ENCODE data around the gene ZNF407. TPM values are rescaled to one million over a fixed set of nuclear protein-coding genes. Genes with fewer than 3 reads are reported as not detected.

Gene ZNF407
- total and polyA plus RNA-seq, 12 donors = 2.5 to 14.9 (median 12.7) TPM

- H3K9me3 ChIP-seq = no peaks in the 10 kb centered on the region
- peaks cover 0 to 4% (median 0%) of the 10 kb centered on the region in 9 donors for H3K4me1 ChIP-seq
- H3K27ac ChIP-seq = no peak overlapping the region
- 66 to 72% methylated on average over 2 of the region's 2 CpGs for WGBS, 2 donors
- DNase-seq (no peak), ATAC-seq (no peak)
- intact Hi-C loops (cut with DNase I) = loop anchor here (5.0 to 10.0 kb wide), 14 partner anchors 52 to 1693 kb away; no protein-coding TSS in a partner anchor
- no peak overlapping the region for H3K4me3 ChIP-seq
- TF ChIP-seq CTCF (IDR thresholded peaks at IDR 0.05) = peak in 6 of 9 donors; percentile 18 to 53 (median 38)
- no peaks in the 10 kb centered on the region for H3K27me3 ChIP-seq
- H3K36me3 ChIP-seq = no peaks in the 10 kb centered on the region
Observed at GRCh38 chr18:74654638-74655037, 57.0 kb downstream of the ZNF407 start.

- Histone ChIP-seq H3K4me3 (no peak overlapping the region), H3K36me3 (peaks cover 0 to 21% (median 0%) of the 10 kb centered on the region in 9 donors), H3K27ac (no peak overlapping the region), H3K27me3 (no peaks in the 10 kb centered on the region), H3K4me1 (peaks cover 0 to 6% (median 0%) of the 10 kb centered on the region in 9 donors), H3K9me3 (no peaks in the 10 kb centered on the region)
- 87% methylated on average over 2 of the region's 2 CpGs for whole genome bisulfite sequencing, 2 donors
- intact Hi-C loops (cut with DNase I) = loop anchor here in 3 of 10 donors (5.0 to 10.0 kb wide), 3 partner anchors 214 to 816 kb away; no protein-coding TSS in a partner anchor
- DNase-seq = no peak
- no peak for TF ChIP-seq CTCF (IDR thresholded peaks at IDR 0.05)
- no peak for ATAC-seq
Observed at GRCh38 chr18:74661008-74661407, 63.3 kb downstream of the ZNF407 start.

- intact Hi-C loops (cut with DNase I) = loop anchor here in 3 of 10 donors (5.0 to 10.0 kb wide), 3 partner anchors 213 to 816 kb away; no protein-coding TSS in a partner anchor
- TF ChIP-seq CTCF (IDR thresholded peaks at IDR 0.05) = no peak
- peaks cover 0 to 6% (median 0%) of the 10 kb centered on the region in 9 donors for H3K4me1 ChIP-seq
- ATAC-seq (no peak), DNase-seq (no peak)
- no peaks in the 10 kb centered on the region for H3K9me3 ChIP-seq
- no peak overlapping the region for H3K27ac ChIP-seq
- peaks cover 0 to 21% (median 0%) of the 10 kb centered on the region in 9 donors for H3K36me3 ChIP-seq
- H3K27me3 ChIP-seq = no peaks in the 10 kb centered on the region
- 51 to 75% methylated on average over 6 of the region's 6 CpGs for WGBS, 2 donors
- H3K4me3 ChIP-seq = no peak overlapping the region
Observed at GRCh38 chr18:74661691-74662090, 64.0 kb downstream of the ZNF407 start.

- Histone ChIP-seq H3K27ac (no peak overlapping the region), H3K36me3 (peaks cover 0 to 21% (median 0%) of the 10 kb centered on the region in 9 donors), H3K4me3 (no peak overlapping the region), H3K9me3 (no peaks in the 10 kb centered on the region), H3K27me3 (no peaks in the 10 kb centered on the region), H3K4me1 (peaks cover 0 to 6% (median 0%) of the 10 kb centered on the region in 9 donors)
- ATAC-seq (no peak), DNase-seq (no peak)
- 48 to 49% methylated on average over 2 of the region's 2 CpGs for WGBS, 2 donors
- no peak for TF ChIP-seq CTCF (IDR thresholded peaks at IDR 0.05)
- intact Hi-C loops (cut with DNase I) = loop anchor here in 3 of 10 donors (5.0 to 10.0 kb wide), 3 partner anchors 212 to 815 kb away; no protein-coding TSS in a partner anchor
Observed at GRCh38 chr18:74662622-74663021, 65.0 kb downstream of the ZNF407 start.
